ENCODE data around the gene PPP1R9B. TPM values are rescaled to one million over a fixed set of nuclear protein-coding genes. Genes with fewer than 3 reads are reported as not detected.

The PPP1R9B gene
- total RNA-seq, 1 donor from 2014 or later, result 73.6 TPM

DNA sequence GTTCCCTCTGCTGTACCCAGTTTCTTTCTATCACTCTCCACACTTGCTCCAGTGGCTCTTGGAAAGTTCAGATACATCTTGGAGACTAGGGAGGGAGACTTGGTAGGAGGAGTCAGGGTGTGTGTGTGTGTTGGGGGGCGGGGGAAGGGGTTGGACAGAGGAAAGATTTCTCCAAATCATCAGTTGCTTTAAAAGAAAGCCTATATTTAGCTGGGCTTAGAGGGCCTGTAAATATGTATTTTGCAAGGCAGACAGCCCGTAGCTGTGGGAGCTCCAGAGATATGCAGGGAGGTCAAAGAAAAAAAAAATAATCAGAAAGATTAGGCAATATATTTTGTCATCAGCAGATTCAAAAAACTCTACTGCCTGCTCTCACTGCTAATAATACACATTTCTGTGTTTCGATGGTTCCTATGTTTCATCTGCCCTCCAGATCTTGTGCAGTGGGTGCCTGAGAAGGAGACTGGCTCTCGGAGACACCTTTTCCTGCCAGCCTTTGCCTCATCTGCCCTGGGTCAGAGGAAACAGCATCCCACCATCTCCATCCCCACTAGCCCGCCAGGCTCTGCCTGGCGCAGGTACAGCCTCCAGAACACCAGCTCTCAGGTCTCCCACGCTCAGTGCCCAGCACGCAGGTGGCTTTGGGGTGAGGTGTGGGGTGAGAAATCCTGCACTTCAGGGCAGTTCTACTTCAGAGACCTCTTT lies 4.8 kb upstream of the PPP1R9B start:
- Histone ChIP-seq H3K79me2 (ENCODE audit: insufficient read depth, low read length) (peaks cover 6% of the 10 kb centered on the region), H2AFZ (ENCODE audit: low read depth, low read length) (no peak overlapping the region)

DNA sequence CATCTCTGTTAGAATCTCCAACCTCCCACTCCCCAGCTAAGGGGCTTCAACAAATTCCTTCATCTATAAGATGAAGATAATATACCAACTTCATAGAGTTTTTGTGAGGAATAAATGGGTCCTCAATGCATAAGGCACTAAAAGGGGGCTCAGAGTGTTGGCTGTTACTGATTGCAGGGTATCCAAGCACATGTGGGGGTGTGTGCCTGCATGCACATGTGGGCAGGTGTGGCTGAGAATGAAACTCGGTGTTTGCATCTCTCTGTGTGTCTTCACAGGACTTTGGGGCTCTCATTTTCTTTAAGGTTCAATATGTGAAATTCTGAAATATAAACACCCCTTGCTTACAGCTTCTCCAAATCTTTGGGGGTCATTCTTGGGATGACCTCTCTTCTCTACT lies 4.1 kb upstream of the PPP1R9B start:
- H2AFZ ChIP-seq (ENCODE audit: low read depth, low read length), result no peak overlapping the region
- H3K36me3 Mint-ChIP-seq (ENCODE audit: low read depth, unreplicated experiment), result no peaks in the 10 kb centered on the region
- H3K27ac Mint-ChIP-seq (ENCODE audit: unreplicated experiment), result no peak overlapping the region
- no peak overlapping the region for H3K9ac ChIP-seq (ENCODE audit: low read length)
- no peak overlapping the region for H3K4me3 Mint-ChIP-seq (ENCODE audit: unreplicated experiment)
- H3K36me3 ChIP-seq (ENCODE audit: insufficient read depth, low read length), result no peaks in the 10 kb centered on the region
- no peaks in the 10 kb centered on the region for H3K9me3 ChIP-seq (ENCODE audit: insufficient read depth, low read depth, low read length)
- H3K27me3 Mint-ChIP-seq (ENCODE audit: low read depth, unreplicated experiment), result no peaks in the 10 kb centered on the region
- H3K9me3 Mint-ChIP-seq (ENCODE audit: unreplicated experiment), result no peaks in the 10 kb centered on the region
- H3K4me3 ChIP-seq (ENCODE audit: insufficient read depth, low read depth, low read length), result no peak overlapping the region
- FAIRE-seq (no peak), DNase-seq (ENCODE audit: low read depth) (no peak)
- peaks cover 18% of the 10 kb centered on the region for H3K4me1 ChIP-seq (ENCODE audit: insufficient read depth, low read length)
- no peak overlapping the region for H3K4me2 ChIP-seq (ENCODE audit: low read length)
- peaks cover 1% of the 10 kb centered on the region for H3K4me1 Mint-ChIP-seq (ENCODE audit: low read depth, unreplicated experiment)
- no peaks in the 10 kb centered on the region for H4K20me1 ChIP-seq (ENCODE audit: insufficient read depth, low read length)
- no peak for TF ChIP-seq EZH2 (IDR thresholded peaks at IDR 0.05; ENCODE audit: insufficient read depth, low read length)
- TF ChIP-seq, protein P1, sequence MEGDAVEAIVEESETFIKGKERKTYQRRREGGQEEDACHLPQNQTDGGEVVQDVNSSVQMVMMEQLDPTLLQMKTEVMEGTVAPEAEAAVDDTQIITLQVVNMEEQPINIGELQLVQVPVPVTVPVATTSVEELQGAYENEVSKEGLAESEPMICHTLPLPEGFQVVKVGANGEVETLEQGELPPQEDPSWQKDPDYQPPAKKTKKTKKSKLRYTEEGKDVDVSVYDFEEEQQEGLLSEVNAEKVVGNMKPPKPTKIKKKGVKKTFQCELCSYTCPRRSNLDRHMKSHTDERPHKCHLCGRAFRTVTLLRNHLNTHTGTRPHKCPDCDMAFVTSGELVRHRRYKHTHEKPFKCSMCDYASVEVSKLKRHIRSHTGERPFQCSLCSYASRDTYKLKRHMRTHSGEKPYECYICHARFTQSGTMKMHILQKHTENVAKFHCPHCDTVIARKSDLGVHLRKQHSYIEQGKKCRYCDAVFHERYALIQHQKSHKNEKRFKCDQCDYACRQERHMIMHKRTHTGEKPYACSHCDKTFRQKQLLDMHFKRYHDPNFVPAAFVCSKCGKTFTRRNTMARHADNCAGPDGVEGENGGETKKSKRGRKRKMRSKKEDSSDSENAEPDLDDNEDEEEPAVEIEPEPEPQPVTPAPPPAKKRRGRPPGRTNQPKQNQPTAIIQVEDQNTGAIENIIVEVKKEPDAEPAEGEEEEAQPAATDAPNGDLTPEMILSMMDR (IDR thresholded peaks at IDR 0.05; ENCODE audit: insufficient read depth, low read depth, low read length), result no peak
- H3K27me3 ChIP-seq (ENCODE audit: insufficient read depth, low read length), result no peaks in the 10 kb centered on the region
- H3K27ac ChIP-seq (ENCODE audit: low read depth, low read length), result no peak overlapping the region
- peaks cover 12% of the 10 kb centered on the region for H3K79me2 ChIP-seq (ENCODE audit: insufficient read depth, low read length)

More for the DNA sequence above, 4.8 kb upstream of the PPP1R9B start:
- no peak overlapping the region for H3K27ac Mint-ChIP-seq (ENCODE audit: unreplicated experiment)
- no peaks in the 10 kb centered on the region for H3K9me3 Mint-ChIP-seq (ENCODE audit: unreplicated experiment)
- TF ChIP-seq EZH2 (IDR thresholded peaks at IDR 0.05; ENCODE audit: insufficient read depth, low read length), result no peak
- TF ChIP-seq, protein P1 (IDR thresholded peaks at IDR 0.05; ENCODE audit: insufficient read depth, low read depth, low read length), result no peak
- FAIRE-seq (no peak), DNase-seq (ENCODE audit: low read depth) (no peak)
- no peaks in the 10 kb centered on the region for H3K27me3 Mint-ChIP-seq (ENCODE audit: low read depth, unreplicated experiment)
- Histone ChIP-seq H3K27me3 (ENCODE audit: insufficient read depth, low read length) (no peaks in the 10 kb centered on the region), H4K20me1 (ENCODE audit: insufficient read depth, low read length) (no peaks in the 10 kb centered on the region), H3K36me3 (ENCODE audit: insufficient read depth, low read length) (no peaks in the 10 kb centered on the region), H3K4me1 (ENCODE audit: insufficient read depth, low read length) (peaks cover 18% of the 10 kb centered on the region), H3K27ac (ENCODE audit: low read depth, low read length) (no peak overlapping the region), H3K9me3 (ENCODE audit: insufficient read depth, low read depth, low read length) (no peaks in the 10 kb centered on the region), H3K4me3 (ENCODE audit: insufficient read depth, low read depth, low read length) (no peak overlapping the region), H3K9ac (ENCODE audit: low read length) (no peak overlapping the region), H3K4me2 (ENCODE audit: low read length) (no peak overlapping the region)
- H3K36me3 Mint-ChIP-seq (ENCODE audit: low read depth, unreplicated experiment), result no peaks in the 10 kb centered on the region
- H3K4me1 Mint-ChIP-seq (ENCODE audit: low read depth, unreplicated experiment), result peaks cover 1% of the 10 kb centered on the region
- no peak overlapping the region for H3K4me3 Mint-ChIP-seq (ENCODE audit: unreplicated experiment)

Measured in astrocyte (in vitro differentiated cells and primary cell).